WI38 (cell line): ENCODE results near the gene C1QTNF6.

Experiments used
- H3K4me3 ChIP-seq: 2 replicates; pipeline ENCODE4 v1.5.1; 2011; ENCODE audit warnings: low read depth, mild to moderate bottlenecking, control low read depth, low read length
- CTCF ChIP-seq: IDR thresholded peaks from 2 replicates; pipeline ENCODE4 v1.5.1; 2012; ENCODE audit warnings: low read depth, mild to moderate bottlenecking, control low read depth, low read length

C1QTNF6 gene

GRCh38 chr22:37188901-37189466, 937 bp upstream of the C1QTNF6 start:
- H3K4me3 ChIP-seq = no peak overlapping the region
- TF ChIP-seq CTCF = no peak

- H3K4me3 ChIP-seq = peak overlapping the region; percentile 68
- TF ChIP-seq CTCF = no peak
These were observed 526 bp downstream of the C1QTNF6 start for GRCh38 chr22:37187552-37187890.

GRCh38 chr22:37186997-37187522, 987 bp downstream of the C1QTNF6 start:
- no peak for TF ChIP-seq CTCF
- peak overlapping the region; percentile 68 for H3K4me3 ChIP-seq

- no peak overlapping the region for H3K4me3 ChIP-seq
- no peak for TF ChIP-seq CTCF
These were observed 1.6 kb downstream of the C1QTNF6 start for GRCh38 chr22:37186228-37186996.

- H3K4me3 ChIP-seq = no peak overlapping the region
- TF ChIP-seq CTCF = no peak
These were observed 2.3 kb downstream of the C1QTNF6 start for GRCh38 chr22:37185646-37186227.

GRCh38 chr22:37184816-37185541, 3.1 kb downstream of the C1QTNF6 start:
- no peak for TF ChIP-seq CTCF
- no peak overlapping the region for H3K4me3 ChIP-seq

- no peak for TF ChIP-seq CTCF
- H3K4me3 ChIP-seq = no peak overlapping the region
These were observed 3.7 kb downstream of the C1QTNF6 start for GRCh38 chr22:37184380-37184755.
